K562 (cell line): Measurements from ENCODE around the gene SLC8A2. TPM values are rescaled to one million over a fixed set of nuclear protein-coding genes. Genes with fewer than 3 reads are reported as not detected.

Experiments used
- CCAR2 ChIP-seq: fragments of 200-400 bp; formaldehyde crosslinking; IDR thresholded peaks from 2 replicates; pipeline ENCODE4 v1.6.1; 2017; ENCODE audit warnings: mild to moderate bottlenecking, low read depth, low read length
- ETV6 ChIP-seq, 3 experiments: fragments of 150-350 bp in 1 of 3; sonication (generic) in 1 of 3; formaldehyde crosslinking in 1 of 3; IDR thresholded peaks; 2 replicates each; pipeline versions ENCODE4 v1.6.1 to v1.8.0; 2014 to 2022; ENCODE audit warnings: borderline replicate concordance in 2 of 3, low read depth in 2 of 3, antibody characterized with exemption in 1 of 3, low read length in 1 of 3, mild to moderate bottlenecking in 1 of 3, missing genetic modification reagents in 1 of 3
- GABPA ChIP-seq: fragments of 200-800 bp; sonication (Bioruptor generic); conservative IDR thresholded peaks from 2 replicates; pipeline ENCODE4 v1.6.1; 2016; ENCODE audit warnings: low read depth, missing genetic modification characterization, missing compliant biosample characterization
- GABPB2 ChIP-seq: fragments of 250-450 bp; sonication (Bioruptor Pico); conservative IDR thresholded peaks from 2 replicates; pipeline ENCODE4 v1.5.1; 2021; ENCODE audit warnings: mild to moderate bottlenecking
- MIER1 ChIP-seq: fragments of 450-650 bp; IDR thresholded peaks from 2 replicates; pipeline ENCODE4 v1.6.1; 2016; ENCODE audit warnings: antibody characterized with exemption, mild to moderate bottlenecking, low read depth
- NFE2 ChIP-seq: IDR thresholded peaks from 2 replicates; pipeline ENCODE4 v1.6.1; 2014; ENCODE audit warnings: antibody characterized with exemption, low read depth
- NR2F6 ChIP-seq: fragments of 450-650 bp; formaldehyde crosslinking; IDR thresholded peaks from 2 replicates; pipeline ENCODE4 v1.4.0; 2020; ENCODE audit warnings: mild to moderate bottlenecking
- RB1 ChIP-seq: fragments of 450-650 bp; IDR thresholded peaks from 2 replicates; pipeline ENCODE4 v1.6.1; 2017; ENCODE audit warnings: low read depth, mild to moderate bottlenecking
- SLC30A9 ChIP-seq: fragments of 250-450 bp; sonication (Bioruptor Pico); IDR thresholded peaks from 2 replicates; pipeline ENCODE4 v1.8.0; 2022; ENCODE audit warnings: mild to moderate bottlenecking, moderate library complexity
- SRSF7 ChIP-seq: fragments of 200-400 bp; formaldehyde crosslinking; optimal IDR thresholded peaks from 2 replicates; pipeline ENCODE3; 2017; ENCODE audit warnings: mild to moderate bottlenecking, low read depth, low read length
- TEAD2 ChIP-seq: fragments of 450-650 bp; IDR thresholded peaks from 2 replicates; pipeline ENCODE4 v1.6.1; 2016; ENCODE audit warnings: missing genetic modification characterization, control low read depth, missing compliant biosample characterization
- ZC3H8 ChIP-seq: fragments of 450-650 bp; IDR thresholded peaks from 2 replicates; pipeline ENCODE4 v1.6.1; 2017
- ZNF224 ChIP-seq: sonication (generic); formaldehyde crosslinking; IDR thresholded peaks from 2 replicates; pipeline ENCODE4 v1.8.0; 2022; ENCODE audit warnings: mild to moderate bottlenecking, missing genetic modification reagents
- ZNF57 ChIP-seq: fragments of 450-650 bp; formaldehyde crosslinking; IDR thresholded peaks from 2 replicates; pipeline ENCODE4 v1.4.0; 2020; ENCODE audit warnings: mild to moderate bottlenecking, moderate library complexity
- polyA plus RNA-seq, 8 experiments: library from polyadenylated mRNA; depleted of rRNA in 4 of 8; stranded (reverse) in 5 of 8; unstranded in 3 of 8; fragments of >200 nt; fragmentation: Nextera tagmentation in 2 of 8; fragmentation: Illumina TruSeq in 1 of 8; extraction: Ambion mirVana in 2 of 8; extraction: Trizol in 1 of 8; gene quantifications; 2 replicates each; pipeline versions ENCODE4 v1.2.1 to v1.2.3, GENCODE V29; 2011 to 2014; ENCODE audit warnings: inconsistent platforms in 1 of 8, missing spikeins in 1 of 8
- total RNA-seq, 7 experiments: library from RNA; depleted of rRNA in 6 of 7; stranded (reverse); fragments of >200 nt in 6 of 7; fragmentation: Illumina TruSeq in 2 of 7; extraction: Trizol in 2 of 7; gene quantifications; 2 replicates each; pipeline versions ENCODE4 v1.2.1 to v1.2.3, GENCODE V29; 2011 to 2021; ENCODE audit warnings: low replicate concordance in 1 of 7
- TF ChIP-seq, protein P1 (sequence below): fragments of 250-450 bp; sonication (Bioruptor Pico); IDR thresholded peaks from 2 replicates; pipeline ENCODE4 v1.5.0; 2021
- TF ChIP-seq, protein P2 (sequence below): sonication (generic); formaldehyde crosslinking; IDR thresholded peaks from 2 replicates; pipeline ENCODE4 v1.8.0; 2022; ENCODE audit warnings: mild to moderate bottlenecking, missing genetic modification reagents
- TF ChIP-seq, protein P3 (sequence below): fragments of 250-450 bp; sonication (Bioruptor Pico); IDR thresholded peaks from 2 replicates; pipeline ENCODE4 v1.4.0; 2020
- TF ChIP-seq, protein P4 (sequence below): fragments of 200-400 bp; formaldehyde crosslinking; IDR thresholded peaks from 2 replicates; pipeline ENCODE4 v1.6.1; 2017; ENCODE audit warnings: mild to moderate bottlenecking, low read depth, low read length, moderate library complexity

Gene SLC8A2
- total and polyA plus RNA-seq, 9 of the 15 experiments (the other 6 are each of a cell fraction or from before 2014, with no cell fraction given): 0.07 to 0.66 (median 0.24) TPM; not detected in 3

DNA sequence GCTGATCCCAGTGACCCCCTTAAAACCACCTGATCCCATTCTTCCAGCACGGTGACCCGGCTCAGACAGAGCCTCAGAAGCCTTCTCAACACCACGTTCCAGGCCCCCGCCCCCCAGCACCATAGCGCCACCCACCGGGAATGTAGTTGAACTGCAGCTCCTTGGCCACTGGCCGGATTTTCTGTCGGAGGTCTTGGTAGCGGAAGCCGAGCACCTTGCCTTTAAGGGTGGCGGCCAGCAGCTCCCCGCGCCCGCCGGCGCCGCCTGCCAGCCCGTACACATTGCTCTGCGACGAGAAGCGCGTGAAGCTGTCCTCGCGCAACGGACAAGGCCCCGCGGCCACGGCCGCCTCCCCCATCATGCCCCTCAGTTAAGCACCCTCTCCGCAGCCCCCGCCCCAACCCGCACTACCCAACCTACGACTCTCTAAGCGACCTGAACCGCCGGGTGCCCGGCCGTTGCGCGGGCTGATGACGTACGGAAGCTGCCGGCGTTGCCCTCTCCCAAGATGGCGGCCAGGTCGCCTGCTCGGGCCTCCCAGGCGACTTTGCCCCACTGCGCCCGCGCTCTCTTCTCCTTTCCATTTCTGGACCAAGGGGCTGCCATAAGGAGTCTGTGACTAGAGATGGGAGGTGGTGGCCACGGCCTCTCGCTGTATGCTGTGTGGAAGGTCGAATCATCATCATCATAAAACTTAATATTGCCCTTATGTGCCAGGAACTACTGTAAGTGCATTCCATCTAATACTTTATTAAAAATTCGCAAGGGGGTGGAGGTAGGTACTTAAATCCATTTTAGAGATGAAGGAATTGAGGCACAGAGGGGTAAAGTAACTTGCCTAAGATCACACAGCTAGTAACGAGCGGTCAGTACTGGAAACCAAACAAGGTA lies 12.4 kb upstream of the SLC8A2 start, which contains the start of gene KPTN (continued):
- TF ChIP-seq, protein P1, sequence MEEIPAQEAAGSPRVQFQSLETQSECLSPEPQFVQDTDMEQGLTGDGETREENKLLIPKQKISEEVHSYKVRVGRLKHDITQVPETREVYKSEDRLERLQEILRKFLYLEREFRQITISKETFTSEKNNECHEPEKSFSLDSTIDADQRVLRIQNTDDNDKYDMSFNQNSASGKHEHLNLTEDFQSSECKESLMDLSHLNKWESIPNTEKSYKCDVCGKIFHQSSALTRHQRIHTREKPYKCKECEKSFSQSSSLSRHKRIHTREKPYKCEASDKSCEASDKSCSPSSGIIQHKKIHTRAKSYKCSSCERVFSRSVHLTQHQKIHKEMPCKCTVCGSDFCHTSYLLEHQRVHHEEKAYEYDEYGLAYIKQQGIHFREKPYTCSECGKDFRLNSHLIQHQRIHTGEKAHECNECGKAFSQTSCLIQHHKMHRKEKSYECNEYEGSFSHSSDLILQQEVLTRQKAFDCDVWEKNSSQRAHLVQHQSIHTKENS (CRISPR knock-in tag): no peak
- TF ChIP-seq ZNF224 (CRISPR knock-in tag) (no peak), SRSF7 (no peak), RB1 (peak; percentile 87), ETV6 (IDR thresholded peaks at IDR 0.05; ENCODE audit: borderline replicate concordance in 1 of 2, low read depth in 2 of 2, low read length in 1 of 2) (peak in 1 of 2 experiments; percentile 51; a peak in 1 of 4 replicates), ETV6 (CRISPR knock-in tag; IDR thresholded peaks at IDR 0.05; ENCODE audit: borderline replicate concordance) (no peak), ZNF57 (CRISPR knock-in tag) (no peak), MIER1 (peak; percentile 72; the same call in 1 of the 2 replicates), NFE2 (no peak), SLC30A9 (CRISPR knock-in tag) (no peak), GABPA (peak; percentile 64), TEAD2 (peak; percentile 91), GABPB2 (CRISPR knock-in tag) (no peak), CCAR2 (no peak), NR2F6 (CRISPR knock-in tag) (no peak), ZC3H8 (no peak)
- TF ChIP-seq, protein P2, sequence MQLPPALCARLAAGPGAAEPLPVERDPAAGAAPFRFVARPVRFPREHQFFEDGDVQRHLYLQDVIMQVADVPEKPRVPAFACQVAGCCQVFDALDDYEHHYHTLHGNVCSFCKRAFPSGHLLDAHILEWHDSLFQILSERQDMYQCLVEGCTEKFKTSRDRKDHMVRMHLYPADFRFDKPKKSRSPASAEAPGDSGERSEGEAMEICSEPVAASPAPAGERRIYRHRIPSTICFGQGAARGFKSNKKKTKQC (CRISPR knock-in tag): peak; percentile 79
- TF ChIP-seq, protein P3, sequence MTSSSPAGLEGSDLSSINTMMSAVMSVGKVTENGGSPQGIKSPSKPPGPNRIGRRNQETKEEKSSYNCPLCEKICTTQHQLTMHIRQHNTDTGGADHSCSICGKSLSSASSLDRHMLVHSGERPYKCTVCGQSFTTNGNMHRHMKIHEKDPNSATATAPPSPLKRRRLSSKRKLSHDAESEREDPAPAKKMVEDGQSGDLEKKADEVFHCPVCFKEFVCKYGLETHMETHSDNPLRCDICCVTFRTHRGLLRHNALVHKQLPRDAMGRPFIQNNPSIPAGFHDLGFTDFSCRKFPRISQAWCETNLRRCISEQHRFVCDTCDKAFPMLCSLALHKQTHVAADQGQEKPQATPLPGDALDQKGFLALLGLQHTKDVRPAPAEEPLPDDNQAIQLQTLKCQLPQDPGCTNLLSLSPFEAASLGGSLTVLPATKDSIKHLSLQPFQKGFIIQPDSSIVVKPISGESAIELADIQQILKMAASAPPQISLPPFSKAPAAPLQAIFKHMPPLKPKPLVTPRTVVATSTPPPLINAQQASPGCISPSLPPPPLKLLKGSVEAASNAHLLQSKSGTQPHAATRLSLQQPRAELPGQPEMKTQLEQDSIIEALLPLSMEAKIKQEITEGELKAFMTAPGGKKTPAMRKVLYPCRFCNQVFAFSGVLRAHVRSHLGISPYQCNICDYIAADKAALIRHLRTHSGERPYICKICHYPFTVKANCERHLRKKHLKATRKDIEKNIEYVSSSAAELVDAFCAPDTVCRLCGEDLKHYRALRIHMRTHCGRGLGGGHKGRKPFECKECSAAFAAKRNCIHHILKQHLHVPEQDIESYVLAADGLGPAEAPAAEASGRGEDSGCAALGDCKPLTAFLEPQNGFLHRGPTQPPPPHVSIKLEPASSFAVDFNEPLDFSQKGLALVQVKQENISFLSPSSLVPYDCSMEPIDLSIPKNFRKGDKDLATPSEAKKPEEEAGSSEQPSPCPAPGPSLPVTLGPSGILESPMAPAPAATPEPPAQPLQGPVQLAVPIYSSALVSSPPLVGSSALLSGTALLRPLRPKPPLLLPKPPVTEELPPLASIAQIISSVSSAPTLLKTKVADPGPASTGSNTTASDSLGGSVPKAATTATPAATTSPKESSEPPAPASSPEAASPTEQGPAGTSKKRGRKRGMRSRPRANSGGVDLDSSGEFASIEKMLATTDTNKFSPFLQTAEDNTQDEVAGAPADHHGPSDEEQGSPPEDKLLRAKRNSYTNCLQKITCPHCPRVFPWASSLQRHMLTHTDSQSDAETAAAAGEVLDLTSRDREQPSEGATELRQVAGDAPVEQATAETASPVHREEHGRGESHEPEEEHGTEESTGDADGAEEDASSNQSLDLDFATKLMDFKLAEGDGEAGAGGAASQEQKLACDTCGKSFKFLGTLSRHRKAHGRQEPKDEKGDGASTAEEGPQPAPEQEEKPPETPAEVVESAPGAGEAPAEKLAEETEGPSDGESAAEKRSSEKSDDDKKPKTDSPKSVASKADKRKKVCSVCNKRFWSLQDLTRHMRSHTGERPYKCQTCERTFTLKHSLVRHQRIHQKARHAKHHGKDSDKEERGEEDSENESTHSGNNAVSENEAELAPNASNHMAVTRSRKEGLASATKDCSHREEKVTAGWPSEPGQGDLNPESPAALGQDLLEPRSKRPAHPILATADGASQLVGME: no peak
- TF ChIP-seq, protein P4, sequence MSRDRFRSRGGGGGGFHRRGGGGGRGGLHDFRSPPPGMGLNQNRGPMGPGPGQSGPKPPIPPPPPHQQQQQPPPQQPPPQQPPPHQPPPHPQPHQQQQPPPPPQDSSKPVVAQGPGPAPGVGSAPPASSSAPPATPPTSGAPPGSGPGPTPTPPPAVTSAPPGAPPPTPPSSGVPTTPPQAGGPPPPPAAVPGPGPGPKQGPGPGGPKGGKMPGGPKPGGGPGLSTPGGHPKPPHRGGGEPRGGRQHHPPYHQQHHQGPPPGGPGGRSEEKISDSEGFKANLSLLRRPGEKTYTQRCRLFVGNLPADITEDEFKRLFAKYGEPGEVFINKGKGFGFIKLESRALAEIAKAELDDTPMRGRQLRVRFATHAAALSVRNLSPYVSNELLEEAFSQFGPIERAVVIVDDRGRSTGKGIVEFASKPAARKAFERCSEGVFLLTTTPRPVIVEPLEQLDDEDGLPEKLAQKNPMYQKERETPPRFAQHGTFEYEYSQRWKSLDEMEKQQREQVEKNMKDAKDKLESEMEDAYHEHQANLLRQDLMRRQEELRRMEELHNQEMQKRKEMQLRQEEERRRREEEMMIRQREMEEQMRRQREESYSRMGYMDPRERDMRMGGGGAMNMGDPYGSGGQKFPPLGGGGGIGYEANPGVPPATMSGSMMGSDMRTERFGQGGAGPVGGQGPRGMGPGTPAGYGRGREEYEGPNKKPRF: no peak
